Breast epithelium (tissue), 4 donors: ENCODE measurements around the gene ZMYM2. TPM values are rescaled to one million over a fixed set of nuclear protein-coding genes. Genes with fewer than 3 reads are reported as not detected.

Experiments
- DNase-seq, 2 donors: peaks; one replicate each; pipeline ENCODE4 v3.0.0-alpha.2; 2019; ENCODE audit warnings: low spot score in 2 of 2
- H3K27ac ChIP-seq, 2 donors: fragments of 200-600 bp; sonication (generic) in 1 of 2; one replicate each; pipeline ENCODE4 v1.5.1; 2016 to 2019; ENCODE audit warnings: mild to moderate bottlenecking in 1 of 2
- H3K27me3 ChIP-seq, 2 donors: fragments of 200-600 bp; sonication (generic) in 1 of 2; one replicate each; pipeline versions ENCODE4 v1.5.1 to v1.6.0; 2017 to 2019; ENCODE audit warnings: control low read depth in 1 of 2, mild to moderate bottlenecking in 1 of 2
- H3K36me3 ChIP-seq: fragments of 200-600 bp; one replicate; pipeline ENCODE4 v1.5.1; 2019
- H3K4me1 ChIP-seq, 2 donors: fragments of 200-600 bp; sonication (generic); one replicate each; pipeline ENCODE4 v1.5.1; 2016 to 2019; ENCODE audit warnings: control low read depth in 1 of 2
- H3K4me3 ChIP-seq, 3 donors: fragments of 200-600 bp; sonication (generic); 1 replicate in 2 of 3; 2 replicates in 1 of 3; pipeline ENCODE4 v1.5.1; 2016 to 2019; ENCODE audit warnings: mild to moderate bottlenecking in 3 of 3, moderate library complexity in 2 of 3
- H3K9me3 ChIP-seq, 2 donors: fragments of 200-600 bp; sonication (generic) in 1 of 2; one replicate each; pipeline ENCODE4 v1.5.1; 2016 to 2019; ENCODE audit warnings: control low read depth in 1 of 2
- POLR2A ChIP-seq: fragments of 450-650 bp; IDR thresholded peaks from one replicate; pipeline ENCODE4 v1.6.1; 2016; ENCODE audit warnings: antibody characterized with exemption, mild to moderate bottlenecking, moderate library complexity
- POLR2AphosphoS5 ChIP-seq, 3 donors: sonication (generic); formaldehyde crosslinking; IDR thresholded peaks; one replicate each; pipeline ENCODE4 v1.6.1; 2017; ENCODE audit warnings: antibody characterized with exemption in 3 of 3
- intact Hi-C: fragments of 100-400 bp; cut with DNase I; formaldehyde crosslinking; loops from one replicate; pipeline ENCODE4 v1.15.1; 2023; ENCODE audit warnings: low total_unique reads
- total RNA-seq, 3 donors: library from RNA; depleted of rRNA; stranded (reverse); fragments of >200 nt; gene quantifications; one replicate each; pipeline ENCODE4 v1.1.0, GENCODE V29; 2016
- TF ChIP-seq, protein P1 (sequence below), 3 donors: fragments of 450-650 bp; IDR thresholded peaks; one replicate each; pipeline ENCODE4 v1.5.1; 2016 to 2017; ENCODE audit warnings: antibody characterized with exemption in 3 of 3, mild to moderate bottlenecking in 3 of 3, moderate library complexity in 3 of 3

Gene ZMYM2
- total RNA-seq, 3 donors from 2014 or later, result 76.5 to 118 (median 93.1) TPM

DNA sequence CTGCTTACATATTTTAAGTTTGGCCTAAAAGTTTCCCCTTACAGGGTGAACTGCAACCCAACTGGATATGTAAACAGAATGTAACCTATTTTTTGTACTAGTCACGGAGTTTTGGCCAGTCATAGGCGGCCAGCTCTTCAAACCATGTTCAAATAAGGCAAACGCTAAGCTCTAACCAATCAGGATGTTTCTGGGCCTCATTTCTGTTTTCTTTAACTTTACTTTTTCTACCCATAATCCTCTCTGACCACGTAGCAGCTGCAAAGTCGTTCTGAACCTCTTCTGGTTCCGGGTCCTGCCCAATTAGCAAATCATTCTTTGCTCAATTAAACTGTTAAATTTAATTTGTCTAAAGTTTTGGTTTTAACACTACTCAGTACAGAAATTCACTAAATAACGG lies 8.2 kb upstream of the ZMYM2 start:
- TF ChIP-seq POLR2A (no peak), POLR2AphosphoS5 (IDR thresholded peaks at IDR 0.05) (no peak)
- TF ChIP-seq, protein P1, sequence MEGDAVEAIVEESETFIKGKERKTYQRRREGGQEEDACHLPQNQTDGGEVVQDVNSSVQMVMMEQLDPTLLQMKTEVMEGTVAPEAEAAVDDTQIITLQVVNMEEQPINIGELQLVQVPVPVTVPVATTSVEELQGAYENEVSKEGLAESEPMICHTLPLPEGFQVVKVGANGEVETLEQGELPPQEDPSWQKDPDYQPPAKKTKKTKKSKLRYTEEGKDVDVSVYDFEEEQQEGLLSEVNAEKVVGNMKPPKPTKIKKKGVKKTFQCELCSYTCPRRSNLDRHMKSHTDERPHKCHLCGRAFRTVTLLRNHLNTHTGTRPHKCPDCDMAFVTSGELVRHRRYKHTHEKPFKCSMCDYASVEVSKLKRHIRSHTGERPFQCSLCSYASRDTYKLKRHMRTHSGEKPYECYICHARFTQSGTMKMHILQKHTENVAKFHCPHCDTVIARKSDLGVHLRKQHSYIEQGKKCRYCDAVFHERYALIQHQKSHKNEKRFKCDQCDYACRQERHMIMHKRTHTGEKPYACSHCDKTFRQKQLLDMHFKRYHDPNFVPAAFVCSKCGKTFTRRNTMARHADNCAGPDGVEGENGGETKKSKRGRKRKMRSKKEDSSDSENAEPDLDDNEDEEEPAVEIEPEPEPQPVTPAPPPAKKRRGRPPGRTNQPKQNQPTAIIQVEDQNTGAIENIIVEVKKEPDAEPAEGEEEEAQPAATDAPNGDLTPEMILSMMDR (IDR thresholded peaks at IDR 0.05), result no peak
- no peaks in the 10 kb centered on the region for H3K27me3 ChIP-seq
- H3K27ac ChIP-seq, result no peak overlapping the region
- intact Hi-C loops, result no loop called here
- H3K4me3 ChIP-seq, result no peak overlapping the region
- no peaks in the 10 kb centered on the region for H3K9me3 ChIP-seq
- no peaks in the 10 kb centered on the region for H3K36me3 ChIP-seq
- no peak for DNase-seq
- H3K4me1 ChIP-seq, result no peaks in the 10 kb centered on the region

DNA sequence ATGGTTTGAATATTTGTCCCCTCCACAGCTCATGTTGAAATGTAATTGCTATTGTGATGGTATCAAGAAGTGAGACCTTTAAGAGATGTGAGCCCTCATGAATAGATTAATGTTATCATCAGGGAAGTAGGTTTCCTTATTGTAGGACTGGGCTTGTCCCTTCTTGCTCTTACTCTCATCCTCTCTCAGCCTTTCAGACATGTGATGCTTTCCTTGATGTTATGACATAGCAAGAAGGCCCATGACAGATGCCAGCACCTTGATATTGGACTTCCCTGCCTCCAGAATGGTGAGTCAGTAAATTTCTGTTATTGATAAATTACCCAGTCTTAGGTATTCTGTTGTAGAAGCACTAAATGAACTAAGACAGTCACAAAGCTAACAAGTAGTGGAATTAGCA lies 5.7 kb upstream of the ZMYM2 start:
- Histone ChIP-seq H3K4me1 (no peaks in the 10 kb centered on the region), H3K4me3 (no peak overlapping the region), H3K27ac (no peak overlapping the region), H3K27me3 (no peaks in the 10 kb centered on the region), H3K9me3 (no peaks in the 10 kb centered on the region), H3K36me3 (no peaks in the 10 kb centered on the region)
- DNase-seq, result no peak
- TF ChIP-seq POLR2AphosphoS5 (IDR thresholded peaks at IDR 0.05) (no peak), POLR2A (no peak)
- TF ChIP-seq, protein P1 (IDR thresholded peaks at IDR 0.05), result no peak
- intact Hi-C loops, result no loop called here

DNA sequence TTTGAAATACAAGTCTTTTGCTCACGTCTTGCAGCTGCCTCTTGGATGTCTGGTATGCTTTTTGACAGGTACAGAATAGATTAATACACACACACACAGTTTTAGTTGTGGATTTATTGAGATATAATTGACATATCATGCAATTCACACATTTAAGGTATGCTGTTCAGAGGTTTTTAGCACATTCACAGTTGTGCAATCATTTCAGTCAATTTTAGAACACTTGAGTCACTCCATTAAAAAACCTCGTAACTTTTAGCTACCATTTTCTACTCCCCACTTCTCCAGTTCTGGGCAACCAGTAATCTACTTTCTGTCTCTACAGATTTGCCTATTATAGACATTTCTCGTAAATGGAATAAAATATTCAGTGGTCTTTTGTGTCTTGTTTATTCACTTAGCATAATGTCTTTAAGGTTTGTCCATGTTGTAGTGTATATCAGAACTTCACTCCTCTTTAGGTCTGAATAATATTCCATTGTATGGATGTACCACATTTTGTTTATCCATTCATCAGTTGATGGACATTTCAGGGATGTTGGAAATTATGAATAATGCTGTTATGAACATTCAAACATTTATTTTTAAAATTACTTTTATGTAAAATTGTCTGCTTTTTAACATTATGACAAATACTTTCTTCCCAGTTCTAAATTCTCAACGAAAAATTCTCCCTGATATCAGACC lies 2.5 kb upstream of the ZMYM2 start:
- intact Hi-C loops, result loop anchor here (5.0 kb wide), 2 partner anchors 94 to 324 kb away; partner anchors contain the start of genes MPHOSPH8 and ZMYM5
- TF ChIP-seq POLR2AphosphoS5 (IDR thresholded peaks at IDR 0.05), result no peak
- no peak for TF ChIP-seq POLR2A
- Histone ChIP-seq H3K36me3 (no peaks in the 10 kb centered on the region), H3K4me1 (peaks cover 0 to 3% of the 10 kb centered on the region in 2 donors), H3K27ac (no peak overlapping the region), H3K27me3 (no peaks in the 10 kb centered on the region), H3K9me3 (no peaks in the 10 kb centered on the region), H3K4me3 (no peak overlapping the region)
- DNase-seq, result no peak

DNA sequence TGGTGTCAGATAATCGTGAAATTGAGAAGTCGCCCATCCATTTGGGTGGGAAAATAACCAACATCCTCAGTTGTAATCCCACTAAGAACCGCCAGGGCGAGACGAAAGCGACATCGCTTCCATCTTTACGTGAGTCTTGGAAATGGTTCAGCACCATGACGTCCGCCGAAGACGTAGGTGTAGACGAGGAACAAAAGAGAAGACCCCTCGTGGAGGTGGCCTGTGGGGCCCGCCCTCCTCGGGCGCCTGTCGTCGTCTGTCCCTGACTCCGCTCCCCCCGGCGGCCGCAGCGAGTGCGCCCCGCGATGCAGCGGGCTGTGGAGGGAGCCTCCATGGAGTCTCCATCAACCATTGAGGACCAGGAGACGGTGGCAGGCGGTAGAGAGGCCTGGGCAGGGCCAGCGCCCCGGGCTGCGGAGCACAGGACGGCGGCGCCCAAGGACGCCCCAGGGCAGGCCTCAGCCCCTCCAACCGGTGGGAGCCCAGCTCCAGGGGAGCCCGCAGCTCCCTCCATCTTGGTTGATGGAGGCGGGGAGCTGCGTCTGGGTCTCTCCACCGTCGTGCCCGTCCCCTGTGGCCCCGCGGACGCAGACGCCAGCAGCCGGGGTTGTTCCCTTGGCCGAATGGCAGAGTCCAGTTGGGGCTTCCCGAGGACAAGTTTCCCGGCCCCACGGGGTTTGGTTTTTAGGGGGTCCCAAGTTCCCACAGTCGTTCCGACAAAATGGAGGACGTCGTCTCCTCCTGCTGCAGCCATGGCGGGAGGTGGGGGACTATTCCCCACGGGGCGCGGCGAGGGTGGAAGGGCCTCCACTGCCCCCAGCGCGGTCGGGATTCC lies 990 bp upstream of the ZMYM2 start:
- H3K4me1 ChIP-seq, result peaks cover 0 to 12% of the 10 kb centered on the region in 2 donors
- H3K4me3 ChIP-seq, result peak overlapping the region; percentile 88 to 89 (median 88)
- intact Hi-C loops, result loop anchor here (5.0 kb wide), 2 partner anchors 95 to 325 kb away; partner anchors contain the start of genes MPHOSPH8 and ZMYM5
- TF ChIP-seq POLR2AphosphoS5 (IDR thresholded peaks at IDR 0.05) (peak; percentile 30 to 56 (median 38)), POLR2A (peak; percentile 17)
- TF ChIP-seq, protein P1 (IDR thresholded peaks at IDR 0.05), result peak; percentile 80 to 91 (median 87)
- DNase-seq, result peak; percentile 74 to 76
- H3K27me3 ChIP-seq, result no peaks in the 10 kb centered on the region
- H3K27ac ChIP-seq, result peak overlapping the region; percentile 97 to 99
- H3K9me3 ChIP-seq, result no peaks in the 10 kb centered on the region
- H3K36me3 ChIP-seq, result no peaks in the 10 kb centered on the region

DNA sequence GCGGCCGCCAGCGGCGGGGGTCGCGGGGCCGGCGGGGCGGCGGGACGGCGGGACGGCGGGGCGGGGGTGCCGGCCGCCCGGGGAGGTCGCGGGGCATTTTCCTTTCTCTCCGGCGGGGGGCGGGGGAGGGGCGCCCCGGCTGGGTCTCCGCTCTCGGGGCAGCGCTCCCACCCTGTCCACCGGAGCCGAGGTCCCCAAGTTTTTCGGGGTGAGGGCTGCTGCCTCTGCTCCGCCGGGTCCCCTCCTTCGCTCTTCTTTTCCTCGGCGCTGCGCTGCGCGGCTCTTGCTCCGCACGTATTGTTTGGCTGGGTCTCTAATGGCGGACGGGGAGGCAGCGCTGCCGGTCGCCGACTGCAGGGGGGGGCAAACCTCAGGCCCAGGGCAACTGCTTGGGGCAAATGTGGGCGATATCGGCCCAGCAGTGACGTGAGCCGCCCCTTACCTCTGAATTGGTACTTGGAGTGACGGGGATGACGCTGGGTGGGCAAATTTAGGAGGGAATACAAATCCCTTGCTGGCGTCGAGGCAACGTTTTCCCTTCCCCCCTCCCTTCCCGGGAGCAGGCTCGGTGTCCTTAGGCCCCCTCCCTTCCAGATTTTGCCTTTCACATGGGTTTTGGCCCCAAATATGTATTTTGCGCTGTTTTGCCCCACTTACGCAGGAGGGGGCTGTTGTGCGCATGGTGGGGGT lies 759 bp downstream of the ZMYM2 start:
- DNase-seq, result peak; percentile 30 to 64
- intact Hi-C loops, result loop anchor here (5.0 kb wide), 2 partner anchors 97 to 327 kb away; partner anchors contain the start of genes MPHOSPH8 and ZMYM5
- H3K9me3 ChIP-seq, result no peaks in the 10 kb centered on the region
- no peaks in the 10 kb centered on the region for H3K27me3 ChIP-seq
- peak overlapping the region; percentile 97 to 99 for H3K27ac ChIP-seq
- peak in 2 of 3 donors; percentile 4 to 11 for TF ChIP-seq POLR2AphosphoS5 (IDR thresholded peaks at IDR 0.05)
- TF ChIP-seq POLR2A, result no peak
- TF ChIP-seq, protein P1 (IDR thresholded peaks at IDR 0.05), result peak; percentile 29 to 51 (median 40)
- H3K4me1 ChIP-seq, result peaks cover 0 to 12% of the 10 kb centered on the region in 2 donors
- H3K4me3 ChIP-seq, result peak overlapping the region; percentile 88 to 89 (median 88)
- no peaks in the 10 kb centered on the region for H3K36me3 ChIP-seq
